DMS 273 (cell line): Measurements from ENCODE around the gene TRIM16.
A peak's percentile ranks its signal among the peaks of the same experiment; 100 is the strongest.
"Not testable (repeated sequence)": the region's sequence is repeated elsewhere in the genome, so short reads cannot be mapped to it uniquely, and the experiment has no call there.

Experiments used
- DNase-seq: peaks from one replicate; lab custom pipeline; 2025; ENCODE audit not compliant: unreplicated experiment; lab: John Stamatoyannopoulos, UW

Gene TRIM16

DNA sequence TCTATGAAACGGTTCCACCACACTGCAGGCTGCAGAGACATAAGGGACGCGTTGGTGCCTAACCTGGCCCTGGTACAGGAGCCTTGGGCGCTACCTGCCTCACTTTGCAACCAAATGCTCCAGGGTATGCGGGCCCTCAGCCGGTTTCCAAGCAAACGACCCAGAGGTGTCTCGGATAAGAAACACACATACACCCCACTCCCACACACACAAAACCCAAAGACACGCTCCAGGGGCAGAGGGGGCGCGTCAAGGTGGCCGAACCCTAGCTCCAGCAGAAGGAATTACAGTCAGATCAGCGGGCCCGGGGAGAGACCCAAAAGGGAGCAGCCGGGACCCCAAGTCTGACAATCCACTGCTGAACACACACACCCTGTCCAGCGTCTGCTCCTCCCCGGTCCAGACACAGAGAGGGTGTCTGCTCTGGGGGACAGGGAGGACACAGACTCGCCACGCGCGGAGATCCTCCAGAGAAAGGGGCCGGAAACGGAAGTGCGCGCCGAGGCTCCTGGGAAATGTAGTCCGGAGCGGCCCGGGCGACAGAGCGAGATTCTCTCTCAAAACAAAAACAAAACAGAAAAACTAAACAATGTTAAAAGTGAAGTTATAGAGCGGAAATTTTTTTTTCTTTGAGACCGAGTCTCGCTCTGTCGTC is at the start of gene TRIM16:
TRIM16 (minus strand) TSS at position 488 of the 655 bp plus-strand sequence. CDS start 32,702 bp downstream, outside the sequence.
- DNase-seq = peak; percentile 64

DNA sequence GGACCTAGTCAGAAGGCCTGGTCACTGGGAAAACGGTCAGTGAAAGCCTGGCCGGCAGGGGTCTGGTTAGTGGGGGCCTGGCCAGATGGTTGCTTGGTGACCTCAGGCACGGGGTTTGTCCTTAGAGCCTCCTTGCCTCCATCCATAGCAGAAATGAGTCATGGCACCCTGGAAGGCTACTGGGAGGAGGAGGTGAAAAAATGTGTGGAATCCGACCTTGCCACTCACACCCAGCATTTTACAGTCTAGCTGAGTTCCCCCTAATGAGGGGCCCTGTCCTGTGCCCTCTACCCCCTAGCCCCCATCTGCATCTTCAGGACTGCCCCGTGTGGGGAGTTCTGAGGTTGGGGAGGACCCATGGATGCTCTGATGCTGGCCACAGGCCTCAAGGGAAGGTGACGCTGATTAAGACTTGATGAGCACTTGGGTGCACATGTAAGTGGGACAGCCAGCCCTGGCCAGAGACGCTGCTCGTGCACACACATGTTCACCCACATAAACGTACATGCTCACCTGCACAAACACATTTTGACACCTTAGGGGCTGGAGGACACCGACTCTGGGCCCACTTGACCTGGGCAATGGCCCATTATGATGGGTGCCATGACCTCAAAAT is 49.2 kb upstream of the TRIM16 start:
- not testable (repeated sequence) for DNase-seq

DNA sequence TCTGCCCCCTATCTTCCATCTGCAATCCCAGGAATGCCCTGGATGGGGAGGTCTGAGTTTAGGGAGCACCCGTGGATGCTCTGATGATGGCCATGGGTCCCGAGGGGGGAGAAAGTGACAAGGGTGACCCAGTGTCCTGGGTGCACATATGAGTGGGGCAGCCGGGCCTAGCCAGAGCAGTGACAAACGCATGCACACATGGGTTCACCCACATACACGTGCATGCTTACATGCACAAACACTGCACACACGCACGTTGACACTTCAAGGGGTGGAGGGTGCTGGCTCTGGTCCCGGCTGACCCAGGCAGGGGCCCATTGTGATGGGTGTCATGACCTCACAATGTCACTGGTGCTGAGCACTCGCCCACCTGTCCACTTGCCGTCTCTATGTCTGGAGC is 47.8 kb upstream of the TRIM16 start, which contains the start of gene TBC1D26:
TBC1D26 (plus strand) TSS at position 384 of the 400 bp plus-strand sequence. CDS start 3,066 bp downstream, outside the sequence.
- DNase-seq = not testable (repeated sequence)

DNA sequence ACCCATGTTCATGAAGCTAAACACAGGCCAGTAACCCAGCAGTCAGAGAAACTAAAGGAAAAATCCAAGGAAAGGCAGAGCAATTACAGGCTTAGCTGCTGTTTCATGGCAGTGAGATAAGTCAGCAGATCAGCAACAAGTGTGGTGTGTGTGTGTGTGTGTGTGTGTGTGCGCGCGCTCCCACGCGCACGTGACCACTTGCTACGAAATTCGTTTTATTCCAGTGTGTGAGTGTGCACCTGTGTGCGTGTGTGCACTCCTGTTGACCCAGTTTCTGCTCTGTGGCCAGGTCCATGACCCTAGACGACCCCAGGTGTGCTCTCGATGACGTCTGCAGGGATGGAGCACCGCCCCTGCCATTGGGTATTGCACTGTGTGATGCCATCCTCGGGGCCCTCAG is 46.4 kb upstream of the TRIM16 start:
- DNase-seq = not testable (repeated sequence)

DNA sequence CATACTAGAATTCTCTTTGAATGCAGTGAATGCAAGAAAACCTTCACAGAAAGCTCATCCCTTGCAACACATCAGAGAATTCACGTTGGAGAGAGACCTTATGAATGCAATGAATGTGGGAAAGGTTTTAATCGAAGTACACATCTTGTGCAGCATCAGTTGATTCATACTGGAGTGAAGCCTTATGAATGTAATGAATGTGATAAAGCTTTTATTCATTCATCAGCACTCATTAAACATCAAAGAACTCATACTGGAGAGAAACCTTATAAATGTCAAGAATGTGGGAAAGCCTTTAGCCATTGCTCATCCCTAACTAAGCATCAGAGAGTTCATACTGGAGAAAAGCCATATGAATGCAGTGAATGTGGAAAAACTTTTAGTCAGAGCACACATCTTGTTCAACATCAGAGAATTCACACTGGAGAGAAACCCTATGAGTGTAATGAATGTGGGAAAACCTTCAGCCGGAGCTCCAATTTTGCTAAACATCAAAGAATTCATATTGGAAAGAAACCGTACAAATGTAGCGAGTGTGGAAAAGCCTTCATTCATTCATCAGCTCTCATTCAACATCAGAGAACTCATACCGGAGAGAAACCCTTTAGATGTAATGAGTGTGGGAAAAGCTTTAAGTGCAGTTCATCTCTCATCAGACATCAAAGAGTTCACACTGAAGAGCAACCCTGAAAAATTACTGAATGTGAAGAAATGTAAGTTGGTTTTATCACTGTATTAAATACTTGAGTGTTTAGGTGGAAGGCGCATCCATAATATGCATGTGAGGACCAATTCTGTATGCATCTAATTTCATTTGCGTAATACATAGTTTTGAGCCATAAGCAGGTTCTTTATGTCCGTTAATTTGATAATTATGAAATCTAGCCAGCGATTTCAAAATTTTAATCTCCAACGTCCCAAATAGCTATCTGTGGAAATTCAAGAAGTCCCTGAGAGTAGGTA is 32.8 kb upstream of the TRIM16 start:
- peak; percentile 3 for DNase-seq

DNA sequence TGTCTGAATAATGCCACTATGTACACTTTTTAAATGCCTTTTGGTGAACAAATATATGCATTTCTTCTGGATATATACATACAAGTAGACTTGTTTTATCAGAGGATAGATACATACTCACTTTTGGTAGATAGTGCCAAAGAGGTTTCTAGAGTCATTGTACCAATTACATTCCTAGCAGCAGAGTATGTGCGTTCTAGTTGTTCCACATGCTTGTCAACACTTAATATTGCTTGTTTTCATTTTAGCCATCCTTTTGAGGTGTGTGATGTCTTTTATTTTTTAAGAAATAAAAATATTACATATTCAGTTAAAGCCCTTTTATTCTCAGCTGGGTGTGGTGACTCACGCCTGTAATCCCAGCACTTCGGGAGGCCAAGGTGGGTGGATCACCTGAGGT is 24.8 kb upstream of the TRIM16 start:
- DNase-seq = not testable (repeated sequence)

DNA sequence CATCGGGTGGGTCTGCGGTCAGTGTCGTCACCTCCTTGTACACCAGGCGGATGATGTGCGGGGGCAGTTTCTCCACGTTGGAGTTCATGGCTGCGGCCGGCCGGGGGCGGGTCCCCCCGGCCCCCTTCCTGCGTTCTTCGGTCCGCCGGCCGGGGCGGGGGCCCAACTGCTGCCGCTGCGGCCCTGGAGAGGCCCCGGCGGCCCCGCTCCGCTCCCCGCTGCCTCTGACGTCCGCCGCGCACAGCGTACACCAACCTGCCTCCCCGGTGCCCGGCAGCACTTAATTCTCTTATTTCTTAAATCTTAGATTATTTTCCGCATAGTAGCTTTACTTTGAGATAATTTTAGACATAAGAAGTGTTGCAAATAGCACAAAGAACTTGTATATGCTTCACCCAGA is 20.7 kb upstream of the TRIM16 start:
- not testable (repeated sequence) for DNase-seq

DNA sequence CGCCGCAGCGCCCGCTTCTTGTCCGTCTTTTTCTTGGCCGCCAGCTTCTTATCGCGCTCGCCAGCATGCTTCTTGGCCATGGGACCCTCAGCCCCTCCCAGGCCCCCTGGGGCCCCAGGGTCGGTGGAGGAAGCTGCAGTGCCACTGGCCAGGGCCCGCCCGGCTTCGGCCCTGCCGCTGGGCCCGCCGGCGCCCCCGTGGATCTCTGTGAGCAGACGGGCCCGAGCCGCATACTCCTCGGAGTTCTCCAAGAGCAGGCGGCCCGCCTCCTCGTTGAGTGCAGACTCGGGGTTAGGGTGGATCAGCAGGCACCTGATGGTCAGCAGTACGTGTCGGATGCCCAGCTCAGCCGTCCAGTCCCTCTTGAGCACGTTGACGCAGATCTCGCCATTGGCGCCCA is 20.1 kb upstream of the TRIM16 start:
- not testable (repeated sequence) for DNase-seq

DNA sequence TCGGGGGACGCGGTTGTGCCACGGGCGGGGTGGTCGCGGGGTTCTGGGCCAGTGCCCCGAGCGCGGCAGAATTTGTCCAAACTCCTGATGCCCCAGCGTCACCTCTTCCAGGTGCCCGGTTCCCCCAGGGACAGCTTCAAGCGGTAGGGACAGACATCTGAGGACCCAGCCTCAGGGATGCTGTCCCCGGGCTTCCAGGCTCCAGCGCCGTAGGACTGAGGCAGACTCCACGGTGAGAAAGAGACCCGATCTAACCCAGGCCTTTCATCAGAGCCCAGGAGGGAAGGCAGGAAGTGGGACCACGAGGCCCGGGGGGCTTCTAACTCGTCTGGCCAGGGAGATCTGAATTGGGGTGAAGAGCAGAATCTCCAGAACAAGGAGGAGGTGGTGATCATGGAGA is 15.8 kb upstream of the TRIM16 start:
- DNase-seq = not testable (repeated sequence)

DNA sequence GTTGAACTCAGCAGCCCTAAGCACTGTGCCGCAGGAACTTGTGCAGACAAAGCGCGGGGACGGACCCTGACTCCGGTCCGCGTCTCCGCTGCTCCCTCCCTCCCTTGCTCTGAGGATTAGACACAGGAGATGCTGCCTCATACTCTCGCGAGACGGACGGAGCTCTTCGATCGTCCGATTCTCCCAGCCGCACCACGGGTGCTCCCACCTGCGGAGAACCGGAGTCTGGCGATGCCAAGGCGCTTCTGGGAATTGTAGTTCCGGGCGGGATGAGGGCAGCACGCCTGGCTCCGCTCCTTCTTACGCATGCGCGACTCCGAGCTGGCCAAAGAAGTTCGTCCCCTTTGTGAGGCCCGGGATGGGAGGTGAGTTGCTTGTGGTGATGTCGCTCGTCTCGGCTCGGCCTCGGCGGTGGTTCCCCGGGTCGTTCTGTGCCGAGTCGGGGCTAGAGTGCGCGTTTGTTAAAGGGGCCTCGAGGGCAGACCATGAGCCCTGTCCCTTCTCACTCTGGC is 15.4 kb upstream of the TRIM16 start, which contains the start of gene ZNF286A:
ZNF286A (plus strand) TSS at position 340 of the 512 bp plus-strand sequence. CDS start 578 bp downstream, outside the sequence.
- DNase-seq = peak; percentile 98

DNA sequence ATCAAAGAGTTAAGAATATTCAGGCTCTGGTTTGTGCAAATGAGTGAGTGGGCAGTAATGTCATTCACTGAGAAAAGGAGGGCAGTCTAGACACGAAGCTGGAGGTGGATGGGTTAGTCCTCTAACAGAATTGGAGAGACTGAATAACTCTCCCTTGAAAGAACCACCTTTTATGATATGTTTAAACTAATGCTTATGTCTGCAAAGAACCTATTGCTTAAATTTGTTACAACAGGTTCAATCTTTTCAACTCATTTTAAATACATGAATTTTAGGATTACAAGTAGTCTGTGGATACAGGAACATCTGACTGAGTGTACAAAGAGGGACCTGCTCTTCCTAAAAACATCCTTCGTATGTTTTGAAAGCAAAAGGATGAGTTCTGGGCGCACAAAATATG is 14.9 kb upstream of the TRIM16 start:
- DNase-seq = peak; percentile 11

DNA sequence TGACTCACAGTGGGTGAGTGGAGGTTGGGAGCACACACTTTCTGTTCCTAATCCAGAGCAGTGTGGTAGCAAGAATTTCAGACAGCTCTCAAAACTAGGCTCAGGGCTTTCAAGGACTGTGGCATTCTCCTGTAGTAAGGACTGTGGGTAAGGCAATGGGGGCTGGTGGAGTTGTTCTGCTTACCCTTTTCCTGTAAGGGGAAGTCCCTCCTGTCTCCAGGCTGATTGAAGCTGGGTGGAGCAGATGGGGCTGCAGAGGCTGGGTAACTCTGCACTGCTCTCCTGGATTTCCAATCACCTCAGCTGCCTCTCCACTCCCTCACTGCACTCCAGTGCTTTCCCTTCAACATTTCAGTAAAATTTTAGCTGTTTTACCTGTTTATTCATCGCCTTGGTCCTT is 3.4 kb upstream of the TRIM16 start:
- DNase-seq = not testable (repeated sequence)

DNA sequence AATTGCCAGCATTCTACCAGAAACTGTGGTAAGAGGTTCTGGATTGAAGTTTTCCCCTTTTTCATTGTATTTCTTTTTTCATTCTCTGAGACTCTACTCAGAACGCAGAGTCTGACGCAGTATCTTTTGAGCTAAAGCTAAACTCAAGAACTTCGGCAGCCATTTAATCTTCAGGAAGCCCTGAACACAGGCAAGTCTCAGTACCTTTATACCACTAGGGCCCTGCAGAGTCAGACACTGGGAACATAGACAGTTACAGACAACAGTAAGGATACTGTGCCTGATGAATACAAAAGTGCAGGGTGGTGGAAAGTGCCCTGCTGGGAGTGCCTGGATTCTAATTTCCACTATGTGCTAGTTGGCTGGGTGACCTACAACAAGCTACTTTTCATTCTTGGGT is 976 bp downstream of the TRIM16 start:
- not testable (repeated sequence) for DNase-seq

DNA sequence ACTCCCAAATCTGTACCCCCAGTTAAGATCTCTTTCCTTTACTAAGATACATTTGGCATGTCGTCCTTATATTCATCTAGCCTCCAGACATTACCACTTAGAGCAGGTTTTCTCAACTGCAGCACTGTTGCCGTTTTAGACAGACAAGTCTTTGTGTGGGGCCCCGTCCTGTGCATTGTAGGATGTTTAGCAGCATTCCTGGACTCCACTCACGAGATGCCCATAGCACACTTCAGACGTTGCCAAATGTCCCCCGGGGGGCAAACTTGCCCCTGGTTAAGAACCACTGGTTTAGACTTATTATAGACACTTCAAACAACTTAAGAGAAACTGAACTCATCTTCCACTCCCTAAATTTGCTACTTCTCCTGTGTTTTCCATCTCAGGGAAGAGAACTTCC is 8.1 kb downstream of the TRIM16 start:
- DNase-seq = not testable (repeated sequence)

DNA sequence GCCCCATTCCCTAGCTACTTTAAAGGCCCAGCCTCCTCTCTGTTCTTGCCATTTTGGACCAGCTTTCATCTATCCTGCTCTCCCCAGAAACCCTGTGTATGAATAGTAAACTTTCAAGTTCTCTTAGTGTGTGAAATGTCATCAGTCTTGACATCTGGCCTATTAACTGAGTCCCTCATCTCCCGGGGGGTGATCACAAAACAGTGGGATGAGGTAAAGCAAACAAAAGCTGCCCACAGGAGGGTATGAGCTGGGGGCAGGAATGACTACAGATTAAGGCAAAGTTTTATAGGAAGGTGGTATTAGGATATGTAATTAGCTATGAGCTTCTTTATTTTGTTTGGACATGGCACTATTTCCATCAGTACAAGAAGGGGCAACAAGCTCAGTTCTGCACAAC is 9.5 kb downstream of the TRIM16 start:
- not testable (repeated sequence) for DNase-seq

DNA sequence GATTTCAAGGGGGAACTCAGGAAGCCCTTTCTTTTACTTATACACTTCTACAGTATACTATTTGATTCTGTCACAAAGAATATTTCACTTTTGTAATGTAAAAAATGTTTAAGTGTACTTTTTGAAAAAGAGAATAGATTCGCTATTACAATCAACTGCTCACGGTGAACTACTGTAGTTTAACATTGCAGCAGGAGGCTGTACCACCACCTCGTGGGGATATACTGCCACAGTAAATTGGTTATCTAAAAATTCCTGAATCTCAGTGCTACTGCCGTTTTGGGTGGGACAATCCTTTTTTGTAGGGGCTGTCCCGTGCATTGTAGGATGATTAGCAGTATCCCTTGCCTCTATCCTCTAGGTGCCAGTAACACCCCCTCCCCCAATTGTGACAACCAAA is 14.6 kb downstream of the TRIM16 start:
- not testable (repeated sequence) for DNase-seq

DNA sequence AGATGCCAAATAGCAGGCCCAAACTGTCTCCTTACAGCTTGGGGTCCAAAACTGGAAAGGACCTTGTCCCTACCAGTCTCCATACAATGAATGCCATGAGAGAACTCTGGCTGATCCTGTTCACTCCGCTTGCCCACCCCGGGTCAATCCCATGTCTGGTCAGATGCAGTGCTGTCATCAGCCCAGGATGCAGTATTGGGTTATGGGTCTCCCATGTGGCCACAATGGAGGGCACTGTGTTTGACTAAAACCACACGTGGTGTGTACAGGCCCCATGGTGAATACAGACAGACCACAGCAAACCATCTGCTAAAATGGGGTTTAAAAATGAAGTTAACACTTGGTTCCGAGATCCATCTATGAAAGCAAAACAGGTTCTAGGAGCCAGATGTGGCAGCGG is 20.4 kb downstream of the TRIM16 start:
- DNase-seq = no peak

DNA sequence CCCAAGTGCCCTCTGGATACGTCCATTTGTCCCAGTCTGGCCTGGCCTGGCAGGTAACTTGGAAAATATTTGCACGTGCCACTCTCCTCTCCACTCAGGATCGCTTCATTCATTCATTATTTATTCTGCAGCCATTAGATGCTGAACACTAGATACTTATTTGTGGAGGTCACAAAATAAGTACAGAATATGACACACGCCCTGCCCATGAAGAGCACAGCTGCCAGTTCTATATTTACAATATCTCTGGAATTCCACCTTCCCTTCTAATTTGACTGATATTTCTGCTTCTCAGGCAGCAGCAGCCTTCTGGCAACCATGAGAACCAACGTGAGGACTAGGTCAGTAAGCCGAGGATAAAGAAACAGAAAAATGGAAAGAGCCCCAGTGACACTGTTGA is 20.9 kb downstream of the TRIM16 start:
- DNase-seq = no peak

DNA sequence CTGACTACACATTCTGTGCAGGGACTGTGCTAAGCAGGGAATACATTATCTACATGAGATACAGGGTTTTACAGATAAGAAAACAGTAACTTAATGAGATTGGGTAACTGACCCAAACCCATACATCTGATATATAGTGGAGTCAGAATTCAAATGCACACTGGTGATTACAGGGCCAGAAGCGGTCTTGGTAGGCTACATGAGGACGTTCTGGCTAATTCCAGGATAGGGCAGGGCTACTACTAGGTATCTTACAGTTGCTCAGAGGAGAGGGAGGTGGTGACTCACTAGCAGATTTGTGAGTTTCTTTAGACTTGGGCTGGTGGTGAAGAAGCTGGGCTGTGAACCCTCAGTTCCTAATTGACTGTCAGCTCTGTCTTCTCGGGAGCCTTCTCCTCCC is 21.4 kb downstream of the TRIM16 start:
- DNase-seq = no peak

DNA sequence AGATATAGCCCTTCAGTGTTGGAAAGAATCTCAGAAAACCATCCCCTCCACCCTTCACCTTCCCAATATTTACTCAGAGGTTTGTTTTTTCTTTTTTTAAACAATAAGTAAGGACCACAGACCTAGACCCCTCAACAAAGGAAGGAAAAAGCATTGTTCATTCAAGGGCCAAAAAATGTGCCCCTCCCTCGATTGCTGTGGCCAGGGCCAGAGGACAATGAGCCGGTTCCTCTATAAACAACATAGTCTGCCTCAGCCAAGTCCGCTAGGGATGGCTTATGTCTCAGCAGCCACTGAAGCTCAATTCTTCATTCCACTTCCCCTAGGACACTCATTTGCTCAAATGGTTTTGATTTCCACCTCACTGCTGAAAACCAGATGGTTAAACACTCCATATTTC is 24.0 kb downstream of the TRIM16 start:
- no peak for DNase-seq

DNA sequence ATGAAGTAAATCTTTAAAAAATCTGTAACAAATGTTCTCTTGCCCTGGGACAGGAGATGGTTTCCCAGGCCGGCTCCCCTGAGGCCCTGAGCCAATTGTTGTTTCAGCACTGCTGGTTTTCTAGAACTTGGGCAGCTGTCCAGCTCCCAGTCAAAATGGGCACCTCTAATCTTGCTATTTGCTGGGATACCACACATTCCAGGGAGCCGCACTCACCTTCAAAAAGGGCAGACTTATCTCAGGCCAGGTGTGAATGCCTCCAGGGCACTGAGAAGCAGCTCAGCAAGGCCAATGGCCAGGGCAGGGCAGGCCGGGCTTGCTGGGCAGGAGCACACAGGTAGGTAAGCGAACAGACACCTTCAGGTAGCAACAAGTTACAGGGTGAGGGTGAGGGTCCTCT is 24.4 kb downstream of the TRIM16 start:
- no peak for DNase-seq
